SJSA1 (cell line): ENCODE data around the gene GPN1. TPM values are rescaled to one million over a fixed set of nuclear protein-coding genes. Genes with fewer than 3 reads are reported as not detected.

Source experiments
- DNase-seq, 2 experiments: peaks; one replicate each; pipeline ENCODE4 v3.0.0-alpha.2; 2015 to 2020; ENCODE audit warnings: low spot score in 2 of 2, low read depth in 1 of 2
- H3K27ac ChIP-seq: fragments of 250-450 bp; sonication (Bioruptor Pico); 2 replicates; pipeline ENCODE4 v1.5.1; 2020; ENCODE audit warnings: mild to moderate bottlenecking, moderate library complexity
- H3K27me3 ChIP-seq: fragments of 250-450 bp; sonication (Bioruptor Pico); replicated peaks from 2 replicates; pipeline ENCODE4 v1.5.1; 2020; ENCODE audit warnings: mild to moderate bottlenecking, moderate library complexity
- H3K36me3 ChIP-seq: fragments of 250-450 bp; sonication (Bioruptor Pico); 2 replicates; pipeline ENCODE4 v1.5.1; 2020; ENCODE audit warnings: mild to moderate bottlenecking
- H3K4me1 ChIP-seq: fragments of 250-450 bp; sonication (Bioruptor Pico); replicated peaks from 2 replicates; pipeline ENCODE4 v1.6.1; 2021; ENCODE audit warnings: mild to moderate bottlenecking
- H3K4me3 ChIP-seq: fragments of 250-450 bp; sonication (Bioruptor Pico); 2 replicates; pipeline ENCODE4 v1.5.1; 2020; ENCODE audit warnings: mild to moderate bottlenecking
- H3K9me3 ChIP-seq: fragments of 250-450 bp; sonication (Bioruptor Pico); replicated peaks from 2 replicates; pipeline ENCODE4 v1.5.1; 2020; ENCODE audit warnings: mild to moderate bottlenecking
- total RNA-seq: library from RNA; depleted of rRNA; stranded (reverse); fragments of >200 nt; shearing (Covaris generic); gene quantifications from 2 replicates; pipeline ENCODE4 v1.2.3, GENCODE V29; 2014

Gene GPN1
- total RNA-seq, 1 experiment from 2014 or later, result 68.8 TPM

GRCh38 chr2:27638709-27639108, 9.9 kb downstream of the GPN1 start:
- Histone ChIP-seq H3K4me3 (no peak overlapping the region), H3K27me3 (no peaks in the 10 kb centered on the region), H3K27ac (no peak overlapping the region; the same call in 1 of the 2 replicates), H3K4me1 (peaks cover 8% of the 10 kb centered on the region), H3K9me3 (no peaks in the 10 kb centered on the region), H3K36me3 (peaks cover 94% of the 10 kb centered on the region)
- no peak for DNase-seq

- no peak overlapping the region for H3K27ac ChIP-seq
- H3K9me3 ChIP-seq, result no peaks in the 10 kb centered on the region
- no peak overlapping the region for H3K4me3 ChIP-seq
- H3K36me3 ChIP-seq, result peaks cover 88% of the 10 kb centered on the region
- no peak for DNase-seq
- H3K27me3 ChIP-seq, result no peaks in the 10 kb centered on the region
- peaks cover 8% of the 10 kb centered on the region for H3K4me1 ChIP-seq
Observed at GRCh38 chr2:27640722-27641245, 11.9 kb downstream of the GPN1 start.

GRCh38 chr2:27645197-27645596, 16.3 kb downstream of the GPN1 start:
- DNase-seq, result no peak
- Histone ChIP-seq H3K4me1 (no peaks in the 10 kb centered on the region), H3K9me3 (no peaks in the 10 kb centered on the region), H3K27ac (no peak overlapping the region), H3K27me3 (no peaks in the 10 kb centered on the region), H3K4me3 (no peak overlapping the region), H3K36me3 (peaks cover 90% of the 10 kb centered on the region)

GRCh38 chr2:27647289-27647688, 18.4 kb downstream of the GPN1 start:
- Histone ChIP-seq H3K4me3 (no peak overlapping the region), H3K27me3 (no peaks in the 10 kb centered on the region), H3K9me3 (no peaks in the 10 kb centered on the region), H3K36me3 (peaks cover 89% of the 10 kb centered on the region), H3K27ac (no peak overlapping the region), H3K4me1 (no peaks in the 10 kb centered on the region)
- no peak for DNase-seq

- Histone ChIP-seq H3K27ac (no peak overlapping the region), H3K9me3 (no peaks in the 10 kb centered on the region), H3K36me3 (peaks cover 89% of the 10 kb centered on the region), H3K4me3 (no peak overlapping the region), H3K27me3 (no peaks in the 10 kb centered on the region), H3K4me1 (no peaks in the 10 kb centered on the region)
- no peak for DNase-seq
Observed at GRCh38 chr2:27647737-27648136, 18.9 kb downstream of the GPN1 start.

- no peak overlapping the region for H3K4me3 ChIP-seq
- peaks cover 96% of the 10 kb centered on the region for H3K36me3 ChIP-seq
- no peak overlapping the region for H3K27ac ChIP-seq
- no peaks in the 10 kb centered on the region for H3K9me3 ChIP-seq
- no peaks in the 10 kb centered on the region for H3K27me3 ChIP-seq
- peaks cover 3% of the 10 kb centered on the region; the same call in 1 of the 2 replicates for H3K4me1 ChIP-seq
- no peak for DNase-seq
Observed at GRCh38 chr2:27651056-27651455, 22.2 kb downstream of the GPN1 start.

GRCh38 chr2:27652341-27652740, 23.5 kb downstream of the GPN1 start:
- no peaks in the 10 kb centered on the region for H3K9me3 ChIP-seq
- H3K4me3 ChIP-seq, result no peak overlapping the region
- H3K4me1 ChIP-seq, result peaks cover 3% of the 10 kb centered on the region; the same call in 1 of the 2 replicates
- no peak for DNase-seq
- H3K27ac ChIP-seq, result no peak overlapping the region
- peaks cover 93% of the 10 kb centered on the region for H3K36me3 ChIP-seq
- no peaks in the 10 kb centered on the region for H3K27me3 ChIP-seq

- Histone ChIP-seq H3K36me3 (peaks cover 93% of the 10 kb centered on the region), H3K27ac (no peak overlapping the region), H3K4me1 (peaks cover 3% of the 10 kb centered on the region; the same call in 1 of the 2 replicates), H3K27me3 (no peaks in the 10 kb centered on the region), H3K4me3 (no peak overlapping the region), H3K9me3 (no peaks in the 10 kb centered on the region)
- DNase-seq, result no peak
Observed at GRCh38 chr2:27652790-27653189, 23.9 kb downstream of the GPN1 start.

- no peaks in the 10 kb centered on the region for H3K9me3 ChIP-seq
- H3K4me3 ChIP-seq, result no peak overlapping the region
- H3K27ac ChIP-seq, result no peak overlapping the region
- peaks cover 92% of the 10 kb centered on the region for H3K36me3 ChIP-seq
- DNase-seq, result no peak
- H3K4me1 ChIP-seq, result peaks cover 3% of the 10 kb centered on the region; the same call in 1 of the 2 replicates
- no peaks in the 10 kb centered on the region for H3K27me3 ChIP-seq
Observed at GRCh38 chr2:27653397-27653796, 24.5 kb downstream of the GPN1 start.

GRCh38 chr2:27655155-27655951, 26.5 kb downstream of the GPN1 start:
- Histone ChIP-seq H3K27ac (no peak overlapping the region), H3K36me3 (peaks cover 92% of the 10 kb centered on the region)
- DNase-seq, result peak; percentile 31 to 56

GRCh38 chr2:27661371-27661770, 32.5 kb downstream of the GPN1 start:
- no peaks in the 10 kb centered on the region for H3K9me3 ChIP-seq
- H3K4me3 ChIP-seq, result no peak overlapping the region
- H3K4me1 ChIP-seq, result peaks cover 15% of the 10 kb centered on the region
- DNase-seq, result no peak
- peaks cover 63% of the 10 kb centered on the region for H3K36me3 ChIP-seq
- no peaks in the 10 kb centered on the region for H3K27me3 ChIP-seq
- H3K27ac ChIP-seq, result no peak overlapping the region

More at GRCh38 chr2:27655155-27655951, 26.5 kb downstream of the GPN1 start:
- Histone ChIP-seq H3K9me3 (no peaks in the 10 kb centered on the region), H3K4me1 (peaks cover 3% of the 10 kb centered on the region; the same call in 1 of the 2 replicates), H3K27me3 (no peaks in the 10 kb centered on the region), H3K4me3 (no peak overlapping the region)

- peak within 1 kb of the TSS; percentile 67 for H3K4me3 ChIP-seq
- peak; percentile 77 to 94 for DNase-seq
- H3K27me3 ChIP-seq, result no peaks in the 10 kb centered on the region
- peaks cover 59% of the 10 kb centered on the region for H3K36me3 ChIP-seq
- H3K4me1 ChIP-seq, result peaks cover 15% of the 10 kb centered on the region
- H3K27ac ChIP-seq, result peak within 1 kb of the TSS; percentile 74
- no peaks in the 10 kb centered on the region for H3K9me3 ChIP-seq
Observed at GRCh38 chr2:27663285-27664153, 34.7 kb downstream of the GPN1 start, which contains the start of the genes SLC4A1AP and SUPT7L. TSS of gene SLC4A1AP (plus strand) at chr2:27663889. CDS start at chr2:27663915, 26 bp downstream. TSS of gene SUPT7L (minus strand) at chr2:27663614. CDS start at chr2:27662192, 1,422 bp downstream.

- H3K4me3 ChIP-seq, result peak overlapping the region; percentile 67
- H3K4me1 ChIP-seq, result peaks cover 15% of the 10 kb centered on the region
- peaks cover 59% of the 10 kb centered on the region for H3K36me3 ChIP-seq
- H3K9me3 ChIP-seq, result no peaks in the 10 kb centered on the region
- no peak for DNase-seq
- H3K27ac ChIP-seq, result peak overlapping the region; percentile 74
- no peaks in the 10 kb centered on the region for H3K27me3 ChIP-seq
Observed at GRCh38 chr2:27664154-27664574, 35.3 kb downstream of the GPN1 start.
